Thymus (tissue), 14 donors: ENCODE results near the gene SERTAD4. TPM values are rescaled to one million over a fixed set of nuclear protein-coding genes. Genes with fewer than 3 reads are reported as not detected.
"Not testable (repeated sequence)": the region's sequence is repeated elsewhere in the genome, so short reads cannot be mapped to it uniquely, and the experiment has no call there.

Source experiments
- DNase-seq, 9 donors: peaks; one replicate each; pipeline ENCODE4 v3.0.0-alpha.2; 2013; ENCODE audit warnings: low spot score in 9 of 9, low read depth in 6 of 9, missing footprints in 1 of 9
- H3K27ac ChIP-seq, 2 donors: one replicate each; pipeline ENCODE4 v1.5.1; 2013; ENCODE audit warnings: control low read depth in 1 of 2, low read depth in 1 of 2, low read length in 1 of 2, mild to moderate bottlenecking in 1 of 2, moderate library complexity in 1 of 2
- H3K27me3 ChIP-seq, 2 donors: one replicate each; pipeline ENCODE4 v1.5.1; 2013; ENCODE audit warnings: low read length in 1 of 2; ENCODE audit not compliant: control insufficient read depth in 2 of 2, insufficient read depth in 1 of 2
- H3K36me3 ChIP-seq, 2 donors: one replicate each; pipeline ENCODE4 v1.5.1; 2013; ENCODE audit warnings: low read length in 1 of 2, mild to moderate bottlenecking in 1 of 2, moderate library complexity in 1 of 2; ENCODE audit not compliant: control insufficient read depth in 2 of 2, insufficient read depth in 2 of 2
- H3K4me1 ChIP-seq, 2 donors: one replicate each; pipeline ENCODE4 v1.5.1; 2013; ENCODE audit warnings: low read length in 2 of 2; ENCODE audit not compliant: control insufficient read depth in 2 of 2, insufficient read depth in 2 of 2
- H3K4me3 ChIP-seq, 2 donors: one replicate each; pipeline ENCODE4 v1.5.1; 2013; ENCODE audit warnings: low read length in 2 of 2, control low read depth in 1 of 2, mild to moderate bottlenecking in 1 of 2
- H3K9me3 ChIP-seq, 2 donors: one replicate each; pipeline ENCODE4 v1.5.1; 2013; ENCODE audit warnings: low read length in 1 of 2, mild to moderate bottlenecking in 1 of 2; ENCODE audit not compliant: control insufficient read depth in 2 of 2, insufficient read depth in 1 of 2
- WGBS: extraction: QIAGEN DNeasy Blood & Tissue Kit; methylation state at CpG from one replicate; pipeline ENCODE4 v1.1.7; 2013; 5-methylcytosine and 5-hydroxymethylcytosine counted together
- long read RNA-seq, 10 donors: transcript quantifications; one replicate each; lab custom pipeline, GENCODE V29; 2026
- polyA plus RNA-seq: library from polyadenylated mRNA; stranded (reverse); fragments of 200-250 nt; gene quantifications from one replicate; pipeline ENCODE4 v1.2.3, GENCODE V29; 2013
- total RNA-seq: library from RNA; stranded (reverse); fragments of 120-200 nt; gene quantifications from one replicate; pipeline ENCODE4 v1.2.4, GENCODE V29; 2013
- donor health status: healthy.

The SERTAD4 gene
- total RNA-seq (0.33 TPM), polyA plus RNA-seq (1.0 TPM)
- long read RNA-seq, donor 1 = 0 reads
- long read RNA-seq, donor 2 = 0 reads
- long read RNA-seq, donor 3 = 0 reads
- long read RNA-seq, donor 4 = 0 reads
- long read RNA-seq, donor 5 = 0 reads
- long read RNA-seq, donor 6 = 0 reads
- long read RNA-seq, donor 7 = 0 reads
- long read RNA-seq, donor 8 = 0 reads
- long read RNA-seq, donor 9 = 0 reads
- long read RNA-seq, donor 10 = 0 reads

DNA sequence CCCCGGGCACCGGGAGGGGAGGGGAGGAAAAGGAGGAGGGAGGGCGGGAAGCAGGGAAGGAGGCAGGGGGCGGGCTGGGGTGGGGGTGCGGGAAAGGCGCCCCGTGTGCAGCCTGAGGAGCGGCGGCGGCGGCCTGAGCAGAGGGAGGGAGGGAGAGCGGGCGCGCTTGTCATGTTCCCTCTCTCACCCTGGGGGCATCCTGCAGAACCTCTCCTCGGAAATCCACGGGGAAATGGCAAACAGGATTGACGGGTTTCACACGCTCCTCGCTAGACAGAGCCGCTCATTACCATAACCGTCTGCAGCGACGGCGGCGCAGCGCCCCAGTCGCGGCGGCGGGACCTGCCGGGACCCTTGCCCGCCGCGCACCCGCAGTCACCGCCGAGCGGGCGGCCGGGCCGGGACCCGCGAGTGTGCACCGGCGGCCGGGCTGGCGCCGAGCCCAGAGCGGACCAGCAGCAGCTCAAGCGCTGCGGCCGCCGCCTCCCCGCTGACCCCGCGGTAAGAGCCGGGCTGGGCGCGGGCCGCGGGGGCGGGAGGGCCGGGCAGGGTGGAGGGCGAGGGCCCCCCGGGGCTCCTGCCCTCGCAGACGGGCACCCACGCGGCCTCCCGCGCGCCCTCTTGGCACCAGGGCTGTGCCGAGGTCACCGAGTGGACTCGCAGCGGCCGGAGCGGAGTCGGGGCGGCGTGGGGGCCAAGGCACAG, at the start of gene SERTAD4:
Gene SERTAD4, plus strand, starts transcription at position 286 of the 705 bp plus-strand sequence. CDS start 5,165 bp downstream, outside the sequence.
- Histone ChIP-seq H3K4me1 (peaks cover 8 to 34% of the 10 kb centered on the region in 2 donors), H3K9me3 (no peaks in the 10 kb centered on the region), H3K27ac (peak within 1 kb of the TSS in 1 of 2 donors; percentile 5), H3K4me3 (peak within 1 kb of the TSS in 1 of 2 donors; percentile 48), H3K36me3 (no peaks in the 10 kb centered on the region), H3K27me3 (peaks cover 7 to 83% of the 10 kb centered on the region in 2 donors)
- WGBS = under 1% methylated on average over 80 of the region's 81 CpGs
- no peak for DNase-seq

DNA sequence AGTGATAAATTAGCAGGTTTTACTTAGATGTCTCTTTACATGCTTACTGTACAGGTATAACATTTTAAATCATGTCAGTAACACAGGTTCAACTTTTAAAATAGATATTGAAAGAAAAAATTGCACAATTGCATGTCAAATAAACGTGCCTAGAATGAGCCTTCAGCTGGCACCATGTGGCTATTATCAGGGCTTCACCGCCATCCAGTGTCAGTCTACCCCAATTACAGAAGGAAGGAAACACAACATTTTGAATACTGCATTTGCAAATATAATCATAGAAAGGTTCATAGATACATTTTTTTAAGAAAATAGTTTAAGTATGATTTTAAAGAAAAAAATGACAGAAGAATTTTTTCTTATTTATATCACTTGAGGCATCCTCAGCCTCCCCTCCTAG, 47.5 kb upstream of the SERTAD4 start:
- Histone ChIP-seq H3K4me3 (no peak overlapping the region), H3K27me3 (no peaks in the 10 kb centered on the region), H3K27ac (no peak overlapping the region), H3K9me3 (no peaks in the 10 kb centered on the region), H3K4me1 (no peaks in the 10 kb centered on the region), H3K36me3 (no peaks in the 10 kb centered on the region)
- no peak for DNase-seq
- WGBS = 73% methylated on average over 2 of the region's 2 CpGs

DNA sequence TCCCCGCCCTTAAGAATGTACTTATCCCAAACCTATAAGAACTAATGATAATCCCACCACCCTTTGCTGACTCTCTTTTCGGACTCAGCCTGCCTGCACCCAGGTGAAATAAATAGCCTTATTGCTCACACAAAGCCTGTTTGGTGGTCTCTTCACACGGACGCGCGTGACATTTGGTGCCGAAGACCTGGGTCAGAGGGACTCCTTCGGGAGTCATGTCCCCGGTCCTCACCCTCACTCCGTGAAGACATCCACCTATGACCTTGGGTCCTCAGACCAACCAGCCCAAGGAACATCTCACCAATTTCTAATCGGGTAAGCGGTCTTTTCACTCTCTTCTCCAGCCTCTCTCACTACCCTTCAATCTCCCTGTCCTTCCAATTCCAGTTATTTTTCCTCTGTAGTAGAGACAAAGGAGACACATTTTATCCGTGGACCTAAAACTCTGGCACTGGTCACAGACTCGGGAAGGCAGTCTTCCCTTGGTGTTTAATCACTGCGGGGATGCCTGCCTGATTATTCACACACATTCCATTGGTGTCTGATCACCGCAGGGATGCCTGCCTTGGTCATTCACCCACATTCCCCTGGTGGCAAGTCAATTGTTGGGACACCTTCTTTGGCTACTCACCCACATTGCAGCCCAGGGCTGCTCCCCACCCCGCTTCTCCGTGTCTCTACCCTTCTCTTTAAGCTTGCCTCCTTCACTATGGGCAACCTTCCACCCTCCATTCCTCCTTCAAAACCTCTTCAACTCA, 44.6 kb upstream of the SERTAD4 start:
- not testable (repeated sequence) for H3K27me3 ChIP-seq, H3K4me3 ChIP-seq, H3K4me1 ChIP-seq, DNase-seq, H3K36me3 ChIP-seq, H3K9me3 ChIP-seq, H3K27ac ChIP-seq
- WGBS = 97% methylated on average over 18 of the region's 18 CpGs

DNA sequence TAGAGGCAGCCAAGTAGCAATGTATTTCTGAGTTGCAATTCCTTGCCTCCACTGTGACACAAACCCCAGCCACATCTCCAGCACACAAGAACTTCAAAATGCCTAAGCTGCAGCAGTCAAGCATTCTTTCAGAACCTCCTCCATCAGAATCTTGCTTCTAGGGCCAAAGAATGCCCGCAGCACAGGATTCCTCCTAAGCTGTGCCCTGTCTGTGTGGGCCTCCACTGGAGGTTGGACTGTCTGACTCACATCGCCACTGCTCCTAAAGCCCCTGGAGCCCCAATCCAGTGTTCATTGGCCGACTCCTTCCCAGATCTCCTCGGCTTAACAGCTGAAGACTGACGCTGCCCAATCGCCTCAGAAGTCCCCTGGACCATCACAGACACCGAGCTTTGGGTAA, 43.2 kb upstream of the SERTAD4 start:
- Histone ChIP-seq H3K9me3 (no peaks in the 10 kb centered on the region), H3K4me3 (no peak overlapping the region), H3K27me3 (no peaks in the 10 kb centered on the region), H3K4me1 (no peaks in the 10 kb centered on the region), H3K27ac (no peak overlapping the region), H3K36me3 (no peaks in the 10 kb centered on the region)
- 98% methylated on average over 7 of the region's 7 CpGs for WGBS
- no peak for DNase-seq

DNA sequence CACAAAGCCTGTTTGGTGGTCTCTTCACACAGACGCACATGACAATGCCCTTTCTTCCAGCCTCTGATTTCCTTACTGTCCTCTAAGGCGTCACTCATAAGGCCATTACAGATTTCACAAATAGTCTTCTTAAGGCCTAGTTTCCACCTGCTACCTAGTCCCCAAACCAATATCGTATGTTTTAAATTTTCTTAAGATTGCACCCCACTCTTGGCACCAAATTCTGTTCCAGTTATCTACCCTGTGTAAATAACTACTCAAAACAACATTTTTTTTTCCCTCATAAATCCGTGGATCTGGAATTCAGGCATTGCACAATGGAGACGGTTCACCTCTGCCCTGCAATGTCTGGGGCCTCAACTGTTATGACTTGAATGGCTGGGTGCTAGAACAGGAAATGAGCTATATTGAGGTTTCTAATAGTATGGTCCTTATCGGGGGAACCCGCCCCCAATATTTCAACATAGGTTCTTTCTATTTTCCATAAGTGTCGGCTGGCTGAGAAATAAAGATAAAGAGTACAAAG, 36.9 kb upstream of the SERTAD4 start:
- H3K27ac ChIP-seq = no peak overlapping the region
- H3K36me3 ChIP-seq = no peaks in the 10 kb centered on the region
- no peak overlapping the region for H3K4me3 ChIP-seq
- no peaks in the 10 kb centered on the region for H3K27me3 ChIP-seq
- H3K4me1 ChIP-seq = no peaks in the 10 kb centered on the region
- no peak for DNase-seq
- 97% methylated on average over 8 of the region's 8 CpGs for WGBS
- H3K9me3 ChIP-seq = peaks cover 0 to 3% of the 10 kb centered on the region in 2 donors

- H3K27ac ChIP-seq, H3K27me3 ChIP-seq, H3K36me3 ChIP-seq, H3K9me3 ChIP-seq, DNase-seq, H3K4me1 ChIP-seq, H3K4me3 ChIP-seq: not testable (repeated sequence)
- WGBS = 80% methylated on average over 5 of the region's 5 CpGs
Observed at GRCh38 chr1:210196266-210196665, 36.3 kb upstream of the SERTAD4 start.

DNA sequence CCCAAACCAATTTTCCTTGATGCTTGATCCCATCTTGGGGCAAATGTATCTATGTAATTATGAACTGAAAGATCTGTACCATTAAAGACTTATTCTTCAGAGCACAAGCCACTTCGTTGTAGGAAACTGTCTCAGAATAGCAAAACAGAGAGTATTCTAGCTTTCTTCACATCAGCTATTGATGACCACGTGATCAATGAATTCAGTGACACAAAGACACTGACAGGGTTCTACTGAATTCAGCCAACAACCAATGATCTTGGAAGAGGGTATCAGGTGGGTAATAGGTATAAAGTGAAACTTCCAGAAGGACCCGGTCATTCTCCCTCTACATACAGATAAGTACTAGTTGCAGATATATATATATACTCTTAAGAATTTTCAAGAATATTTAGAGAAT, 33.8 kb upstream of the SERTAD4 start:
- Histone ChIP-seq H3K9me3 (peaks cover 0 to 3% of the 10 kb centered on the region in 2 donors), H3K4me1 (no peaks in the 10 kb centered on the region), H3K4me3 (no peak overlapping the region), H3K36me3 (no peaks in the 10 kb centered on the region), H3K27me3 (no peaks in the 10 kb centered on the region), H3K27ac (no peak overlapping the region)
- no peak for DNase-seq
- 86% methylated on average over 3 of the region's 3 CpGs for WGBS

- 57% methylated on average over 3 of the region's 3 CpGs for WGBS
Observed at GRCh38 chr1:210200124-210200736, 32.4 kb upstream of the SERTAD4 start.

More at GRCh38 chr1:210200124-210200736, 32.4 kb upstream of the SERTAD4 start:
- Histone ChIP-seq H3K36me3 (no peaks in the 10 kb centered on the region), H3K4me3 (no peak overlapping the region), H3K4me1 (no peaks in the 10 kb centered on the region), H3K27ac (no peak overlapping the region), H3K27me3 (no peaks in the 10 kb centered on the region), H3K9me3 (peaks cover 0 to 3% of the 10 kb centered on the region in 2 donors)
- no peak for DNase-seq
